Osteoblast (primary cell): Measurements from ENCODE around the gene HACD1. TPM values are rescaled to one million over a fixed set of nuclear protein-coding genes. Genes with fewer than 3 reads are reported as not detected.
A peak's percentile ranks its signal among the peaks of the same experiment; 100 is the strongest.

Experiments used
- DNase-seq: peaks from one replicate; pipeline ENCODE4 v3.0.0; 2011; ENCODE audit warnings: low spot score, mixed read lengths; ENCODE audit not compliant: insufficient read length; ENCODE audit errors: missing footprints
- H2AFZ ChIP-seq: 2 replicates; pipeline ENCODE4 v1.6.0; 2011; ENCODE audit warnings: mild to moderate bottlenecking, low read length
- H3K27ac ChIP-seq: 2 replicates; pipeline ENCODE4 v1.5.1; 2011; ENCODE audit warnings: mild to moderate bottlenecking, low read depth, low read length, moderate library complexity
- H3K27me3 ChIP-seq: 2 replicates; pipeline ENCODE4 v1.6.0; 2012; ENCODE audit warnings: mild to moderate bottlenecking, control low read depth, inconsistent platforms, low read length, moderate library complexity; ENCODE audit not compliant: insufficient read depth
- H3K36me3 ChIP-seq: 2 replicates; pipeline ENCODE4 v1.5.1; 2011; ENCODE audit warnings: mild to moderate bottlenecking, low read length, control low read depth, moderate library complexity; ENCODE audit not compliant: insufficient read depth
- H3K4me1 ChIP-seq: 2 replicates; pipeline ENCODE4 v1.5.1; 2011; ENCODE audit warnings: mild to moderate bottlenecking, low read length, control low read depth, moderate library complexity; ENCODE audit not compliant: insufficient read depth
- H3K4me2 ChIP-seq: 2 replicates; pipeline ENCODE4 v1.6.0; 2011; ENCODE audit warnings: mild to moderate bottlenecking, low read length; ENCODE audit not compliant: insufficient read depth
- H3K4me3 ChIP-seq: fragments of 200-600 bp; sonication (generic); 3 replicates; pipeline ENCODE4 v1.5.1; 2012; ENCODE audit warnings: mild to moderate bottlenecking, low read length, inconsistent platforms; ENCODE audit not compliant: insufficient read depth
- H3K79me2 ChIP-seq: 2 replicates; pipeline ENCODE4 v1.6.0; 2012; ENCODE audit warnings: mild to moderate bottlenecking, low read length, control low read depth, inconsistent platforms; ENCODE audit not compliant: insufficient read depth
- H3K9me3 ChIP-seq: 2 replicates; pipeline ENCODE4 v1.5.1; 2011; ENCODE audit warnings: low read depth, low read length, control low read depth
- H4K20me1 ChIP-seq: 2 replicates; pipeline ENCODE4 v1.6.0; 2012; ENCODE audit warnings: mild to moderate bottlenecking, low read length, control low read depth; ENCODE audit not compliant: insufficient read depth
- total RNA-seq: library from RNA; depleted of rRNA; stranded (reverse); fragments of >200 nt; gene quantifications from 2 replicates; pipeline ENCODE4 v1.2.3, GENCODE V29; 2012
- TF ChIP-seq, protein P1 (sequence below): IDR thresholded peaks from 2 replicates; pipeline ENCODE4 v1.5.1; 2011; ENCODE audit warnings: mild to moderate bottlenecking, low read depth, low read length, moderate library complexity; ENCODE audit errors: extremely low read depth

The HACD1 gene
- total RNA-seq, 1 donor: 30.0 TPM

DNA sequence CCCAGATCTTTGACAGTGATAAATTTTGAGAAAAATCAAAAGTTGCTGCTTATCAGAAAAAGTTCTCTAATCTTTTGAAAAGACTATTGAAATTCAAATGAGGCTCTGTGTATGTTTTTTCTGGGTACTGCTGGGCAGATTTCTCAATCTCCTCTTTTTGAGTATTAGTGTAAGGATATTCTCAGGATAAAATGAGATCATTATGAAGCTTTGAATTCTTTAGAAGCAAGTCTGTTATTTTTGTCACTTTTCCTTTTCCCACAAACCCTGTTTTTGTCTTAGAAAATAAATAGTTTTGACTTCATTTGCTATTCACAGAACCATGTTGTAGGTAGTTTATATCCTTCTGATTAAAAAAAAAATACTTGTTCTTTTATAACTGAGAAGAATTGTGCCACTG, 34.7 kb upstream of the HACD1 start:
- Histone ChIP-seq H3K9me3 (no peaks in the 10 kb centered on the region), H3K27ac (peak overlapping the region; percentile 83), H3K4me1 (peaks cover 33% of the 10 kb centered on the region), H3K4me3 (no peak overlapping the region), H3K4me2 (peak overlapping the region; percentile 54), H3K36me3 (peaks cover 2% of the 10 kb centered on the region), H3K27me3 (no peaks in the 10 kb centered on the region), H3K79me2 (peaks cover 88% of the 10 kb centered on the region), H4K20me1 (peaks cover 3% of the 10 kb centered on the region), H2AFZ (no peak overlapping the region)
- DNase-seq: peak; percentile 45
- TF ChIP-seq, protein P1, sequence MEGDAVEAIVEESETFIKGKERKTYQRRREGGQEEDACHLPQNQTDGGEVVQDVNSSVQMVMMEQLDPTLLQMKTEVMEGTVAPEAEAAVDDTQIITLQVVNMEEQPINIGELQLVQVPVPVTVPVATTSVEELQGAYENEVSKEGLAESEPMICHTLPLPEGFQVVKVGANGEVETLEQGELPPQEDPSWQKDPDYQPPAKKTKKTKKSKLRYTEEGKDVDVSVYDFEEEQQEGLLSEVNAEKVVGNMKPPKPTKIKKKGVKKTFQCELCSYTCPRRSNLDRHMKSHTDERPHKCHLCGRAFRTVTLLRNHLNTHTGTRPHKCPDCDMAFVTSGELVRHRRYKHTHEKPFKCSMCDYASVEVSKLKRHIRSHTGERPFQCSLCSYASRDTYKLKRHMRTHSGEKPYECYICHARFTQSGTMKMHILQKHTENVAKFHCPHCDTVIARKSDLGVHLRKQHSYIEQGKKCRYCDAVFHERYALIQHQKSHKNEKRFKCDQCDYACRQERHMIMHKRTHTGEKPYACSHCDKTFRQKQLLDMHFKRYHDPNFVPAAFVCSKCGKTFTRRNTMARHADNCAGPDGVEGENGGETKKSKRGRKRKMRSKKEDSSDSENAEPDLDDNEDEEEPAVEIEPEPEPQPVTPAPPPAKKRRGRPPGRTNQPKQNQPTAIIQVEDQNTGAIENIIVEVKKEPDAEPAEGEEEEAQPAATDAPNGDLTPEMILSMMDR: no peak

GRCh38 chr10:17650416-17650815, 33.2 kb upstream of the HACD1 start:
- peaks cover 2% of the 10 kb centered on the region for H4K20me1 ChIP-seq
- peak; percentile 37 for DNase-seq
- peaks cover 89% of the 10 kb centered on the region for H3K79me2 ChIP-seq
- no peaks in the 10 kb centered on the region for H3K27me3 ChIP-seq
- peaks cover 37% of the 10 kb centered on the region for H3K4me1 ChIP-seq
- no peak overlapping the region for H2AFZ ChIP-seq
- H3K9me3 ChIP-seq: no peaks in the 10 kb centered on the region
- peak overlapping the region; percentile 48 for H3K4me2 ChIP-seq
- H3K36me3 ChIP-seq: peaks cover 2% of the 10 kb centered on the region
- H3K27ac ChIP-seq: peak overlapping the region; percentile 77
- TF ChIP-seq, protein P1: no peak
- H3K4me3 ChIP-seq: no peak overlapping the region

DNA sequence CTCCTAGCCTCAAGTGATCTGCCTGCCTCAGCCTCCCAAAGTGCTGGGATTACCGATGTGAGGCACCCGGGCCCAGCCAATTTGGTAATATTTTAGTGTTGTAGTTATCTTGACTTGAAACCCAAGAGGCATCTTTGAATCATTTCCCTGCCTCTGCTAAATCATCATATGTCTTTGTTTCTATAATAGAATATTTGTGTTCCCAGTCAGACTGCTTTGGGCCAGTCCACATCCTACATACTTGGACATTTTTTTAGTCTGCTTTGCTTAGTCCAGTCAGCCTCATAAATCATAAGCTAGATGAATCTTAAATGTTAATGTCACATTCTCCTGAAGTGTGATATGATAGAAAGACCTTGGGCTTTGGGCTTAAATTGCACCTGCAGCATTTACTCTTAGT, 32.7 kb upstream of the HACD1 start:
- H3K79me2 ChIP-seq: peaks cover 89% of the 10 kb centered on the region
- peak overlapping the region; percentile 48 for H3K4me2 ChIP-seq
- H2AFZ ChIP-seq: no peak overlapping the region
- no peaks in the 10 kb centered on the region for H3K9me3 ChIP-seq
- peaks cover 2% of the 10 kb centered on the region for H3K36me3 ChIP-seq
- H4K20me1 ChIP-seq: peaks cover 8% of the 10 kb centered on the region
- H3K27me3 ChIP-seq: no peaks in the 10 kb centered on the region
- H3K4me3 ChIP-seq: no peak overlapping the region
- peaks cover 42% of the 10 kb centered on the region for H3K4me1 ChIP-seq
- DNase-seq: peak; percentile 30
- H3K27ac ChIP-seq: peak overlapping the region; percentile 77
- TF ChIP-seq, protein P1: no peak

DNA sequence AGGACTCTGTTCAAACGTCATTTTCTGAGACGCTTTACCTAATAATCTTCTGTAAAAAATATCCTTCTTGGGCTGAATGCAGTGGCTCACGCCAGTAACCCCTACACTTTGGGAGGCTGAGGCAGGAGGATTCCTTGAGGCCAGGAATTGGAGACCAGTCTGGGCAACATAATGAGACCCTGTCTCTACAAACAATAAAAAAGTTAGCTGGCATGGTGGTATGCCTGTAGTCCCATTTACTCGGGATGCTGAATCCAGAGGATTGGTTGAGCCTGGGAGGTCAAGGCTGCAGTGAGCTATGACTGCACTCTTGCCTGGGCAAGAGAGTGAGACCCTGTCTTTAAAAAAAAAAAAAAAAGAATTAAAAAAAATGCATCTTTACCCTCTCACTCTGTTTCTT, 31.9 kb upstream of the HACD1 start:
- no peak overlapping the region for H3K4me3 ChIP-seq
- no peaks in the 10 kb centered on the region for H3K27me3 ChIP-seq
- peaks cover 2% of the 10 kb centered on the region for H3K36me3 ChIP-seq
- peaks cover 11% of the 10 kb centered on the region for H4K20me1 ChIP-seq
- H2AFZ ChIP-seq: no peak overlapping the region
- no peak for DNase-seq
- TF ChIP-seq, protein P1: no peak
- no peaks in the 10 kb centered on the region for H3K9me3 ChIP-seq
- H3K4me1 ChIP-seq: peaks cover 44% of the 10 kb centered on the region
- peaks cover 88% of the 10 kb centered on the region for H3K79me2 ChIP-seq
- H3K27ac ChIP-seq: peak overlapping the region; percentile 77
- no peak overlapping the region for H3K4me2 ChIP-seq
